ENCODE measurements around the gene MCF2.

GRCh38 chrX:139691493-139691842 is 16.5 kb downstream of the MCF2 start:
- TF ChIP-seq CTCF (tag by site-specific recombination; IDR thresholded peaks at IDR 0.05): no peak
- no peak for TF ChIP-seq ZNF513 (tag by site-specific recombination; IDR thresholded peaks at IDR 0.05)
- TF ChIP-seq YY1 (tag by site-specific recombination; IDR thresholded peaks at IDR 0.05): no peak
- no peak for TF ChIP-seq HIC1 (tag by site-specific recombination; IDR thresholded peaks at IDR 0.05)
- TF ChIP-seq PRDM10 (tag by site-specific recombination; IDR thresholded peaks at IDR 0.05): no peak
- no peak for TF ChIP-seq ZNF704 (tag by site-specific recombination; IDR thresholded peaks at IDR 0.05)
- TF ChIP-seq ZNF324 (tag by site-specific recombination; IDR thresholded peaks at IDR 0.05): no peak
- TF ChIP-seq PBX3 (CRISPR knock-in tag; IDR thresholded peaks at IDR 0.05): no peak
- TF ChIP-seq ZSCAN30 (tag by site-specific recombination; IDR thresholded peaks at IDR 0.05): no peak
- no peak for TF ChIP-seq ZNF530 (tag by site-specific recombination; IDR thresholded peaks at IDR 0.05; ENCODE audit: low read depth)
- no peak for TF ChIP-seq ZNF148 (tag by site-specific recombination; IDR thresholded peaks at IDR 0.05; ENCODE audit: borderline replicate concordance)
- no peak for TF ChIP-seq KLF16 (tag by site-specific recombination; IDR thresholded peaks at IDR 0.05)
- TF ChIP-seq ZNF768 (tag by site-specific recombination; IDR thresholded peaks at IDR 0.05): no peak
